Progenitor cell of endocrine pancreas (in vitro differentiated cells): ENCODE results near the gene ADAM29. TPM values are rescaled to one million over a fixed set of nuclear protein-coding genes. Genes with fewer than 3 reads are reported as not detected.
"Not testable (repeated sequence)": the region's sequence is repeated elsewhere in the genome, so short reads cannot be mapped to it uniquely, and the experiment has no call there.

Experiments used
- DNase-seq: peaks from one replicate; pipeline ENCODE4 v3.0.0; 2021; ENCODE audit warnings: low spot score; ENCODE audit not compliant: unreplicated experiment
- H3K27ac Mint-ChIP-seq: 2 replicates; pipeline ENCODE4 v1.8.0; 2021; ENCODE audit warnings: mild to moderate bottlenecking, moderate library complexity, mixed read lengths
- H3K27me3 Mint-ChIP-seq: 2 replicates; pipeline ENCODE4 v1.8.0; 2021; ENCODE audit warnings: mixed read lengths
- H3K36me3 Mint-ChIP-seq: 2 replicates; pipeline ENCODE4 v1.8.0; 2022; ENCODE audit warnings: mixed read lengths; ENCODE audit not compliant: insufficient read depth
- H3K4me1 Mint-ChIP-seq: 2 replicates; pipeline ENCODE4 v1.8.0; 2021; ENCODE audit warnings: low read depth, mixed read lengths
- H3K4me3 Mint-ChIP-seq: 2 replicates; pipeline ENCODE4 v1.8.0; 2021; ENCODE audit warnings: low read depth, mild to moderate bottlenecking, moderate library complexity, mixed read lengths
- H3K9me3 Mint-ChIP-seq: 2 replicates; pipeline ENCODE4 v1.8.0; 2021; ENCODE audit warnings: low read depth, mixed read lengths
- CTCF ChIP-seq: fragments of 200-600 bp; sonication (generic); IDR thresholded peaks from one replicate; pipeline ENCODE4 v1.5.0; 2021; ENCODE audit warnings: antibody characterized with exemption, mild to moderate bottlenecking; ENCODE audit not compliant: unreplicated experiment
- total RNA-seq: library from RNA; stranded (reverse); gene quantifications from 2 replicates; pipeline ENCODE4 v1.2.1, GENCODE V29; 2021

The ADAM29 gene
- total RNA-seq, 1 donor from 2014 or later: not detected

GRCh38 chr4:174989791-174990190 lies 71.6 kb downstream of the ADAM29 start:
- Mint-ChIP-seq H3K27ac (no peak overlapping the region), H3K36me3 (peaks cover 2% of the 10 kb centered on the region), H3K9me3 (peaks cover 20% of the 10 kb centered on the region), H3K4me3 (no peak overlapping the region), H3K27me3 (no peaks in the 10 kb centered on the region), H3K4me1 (peaks cover 3% of the 10 kb centered on the region)
- DNase-seq: no peak
- TF ChIP-seq CTCF: no peak

- Mint-ChIP-seq H3K4me3 (no peak overlapping the region), H3K27me3 (no peaks in the 10 kb centered on the region), H3K9me3 (peaks cover 3% of the 10 kb centered on the region), H3K4me1 (peaks cover 3% of the 10 kb centered on the region), H3K36me3 (no peaks in the 10 kb centered on the region), H3K27ac (no peak overlapping the region)
- no peak for TF ChIP-seq CTCF
- DNase-seq: no peak
These were observed 75.8 kb downstream of the ADAM29 start for GRCh38 chr4:174993916-174994315.

- no peak for TF ChIP-seq CTCF
- Mint-ChIP-seq H3K4me3 (no peak overlapping the region), H3K27ac (no peak overlapping the region), H3K36me3 (no peaks in the 10 kb centered on the region), H3K4me1 (no peaks in the 10 kb centered on the region), H3K27me3 (no peaks in the 10 kb centered on the region), H3K9me3 (peaks cover 3% of the 10 kb centered on the region)
- DNase-seq: no peak
These were observed 77.9 kb downstream of the ADAM29 start for GRCh38 chr4:174996079-174996478.

GRCh38 chr4:174999407-174999806 lies 81.2 kb downstream of the ADAM29 start:
- DNase-seq: no peak
- Mint-ChIP-seq H3K9me3 (peaks cover 5% of the 10 kb centered on the region), H3K27me3 (no peaks in the 10 kb centered on the region), H3K4me1 (no peaks in the 10 kb centered on the region), H3K36me3 (no peaks in the 10 kb centered on the region), H3K27ac (no peak overlapping the region), H3K4me3 (no peak overlapping the region)
- no peak for TF ChIP-seq CTCF

GRCh38 chr4:175017751-175018150 lies 99.6 kb downstream of the ADAM29 start:
- Mint-ChIP-seq H3K36me3 (no peaks in the 10 kb centered on the region), H3K27me3 (no peaks in the 10 kb centered on the region), H3K9me3 (peaks cover 2% of the 10 kb centered on the region), H3K4me1 (no peaks in the 10 kb centered on the region), H3K4me3 (no peak overlapping the region), H3K27ac (no peak overlapping the region)
- no peak for DNase-seq
- TF ChIP-seq CTCF: no peak

- not testable (repeated sequence) for H3K4me1 Mint-ChIP-seq, H3K27me3 Mint-ChIP-seq, H3K9me3 Mint-ChIP-seq, H3K36me3 Mint-ChIP-seq, H3K27ac Mint-ChIP-seq, DNase-seq, H3K4me3 Mint-ChIP-seq
These were observed 101.3 kb downstream of the ADAM29 start for GRCh38 chr4:175019447-175019846.

Other genes starting within 250 kb of the ADAM29 start
- 0.07 and 0.10 TPM in 2 replicates for gene GLRA3, start 89.1 kb upstream of the ADAM29 start, total RNA-seq